T47D (cell line): ENCODE data around the gene SLC9A5.

Source experiments
- DNase-seq, 2 experiments: peaks; one replicate each; pipeline versions ENCODE4 v3.0.0 to v3.0.0-alpha.2; 2011 to 2012; ENCODE audit warnings: low read depth in 1 of 2, low spot score in 1 of 2
- JUND ChIP-seq: IDR thresholded peaks from 2 replicates; pipeline ENCODE4 v1.6.1; 2012; ENCODE audit warnings: low read depth
- in situ Hi-C: cut with HindIII; loops from 2 replicates; pipeline ENCODE4 v1.10.0; 2016; ENCODE audit warnings: low sequenced_read_pairs, low pct_unique_long_range_greater_than_20kb

Gene SLC9A5

DNA sequence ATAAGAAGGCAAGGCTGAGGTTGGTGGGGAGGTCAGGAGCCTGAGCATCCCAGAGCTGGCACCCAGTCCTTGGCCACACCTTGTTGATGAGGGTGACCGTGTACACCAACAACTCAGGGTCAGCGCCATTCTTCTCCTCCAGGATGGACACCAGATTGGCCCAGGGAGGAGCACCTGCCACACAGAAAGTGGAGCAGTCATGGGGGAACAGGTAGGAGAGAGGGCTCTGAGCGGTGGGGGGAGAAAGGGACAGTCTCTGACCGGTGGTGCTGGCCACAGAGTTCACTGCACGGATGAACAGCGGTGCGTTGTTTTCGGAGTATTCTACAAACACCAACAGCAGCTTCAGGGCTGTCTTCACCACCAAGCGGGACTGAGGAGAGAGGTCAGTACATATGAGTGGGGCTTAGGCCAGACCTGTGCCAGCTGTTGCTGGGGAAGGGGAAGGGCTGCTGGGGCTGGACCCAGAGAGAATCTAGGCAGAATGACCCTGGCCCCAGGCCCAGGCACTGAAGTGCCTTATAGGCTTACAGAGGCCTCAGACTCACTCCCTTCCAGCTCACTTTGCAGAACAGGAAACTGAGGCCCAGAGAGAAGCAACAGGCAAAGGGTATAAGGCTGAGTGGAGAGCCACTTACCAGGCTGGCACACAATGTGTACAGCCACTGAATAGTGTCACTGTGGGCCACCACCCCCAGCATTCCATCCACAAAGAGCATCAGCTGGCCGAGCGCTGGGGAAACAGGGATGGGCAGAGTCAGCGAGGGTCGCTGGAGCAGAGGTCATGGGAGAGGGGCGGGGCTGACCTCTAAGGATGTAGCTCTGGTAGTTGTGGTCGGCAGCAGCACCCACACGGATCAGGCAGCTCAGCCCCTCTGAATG, 11.1 kb upstream of the SLC9A5 start:
- in situ Hi-C loops = no loop called here
- no peak for DNase-seq
- no peak for TF ChIP-seq JUND

DNA sequence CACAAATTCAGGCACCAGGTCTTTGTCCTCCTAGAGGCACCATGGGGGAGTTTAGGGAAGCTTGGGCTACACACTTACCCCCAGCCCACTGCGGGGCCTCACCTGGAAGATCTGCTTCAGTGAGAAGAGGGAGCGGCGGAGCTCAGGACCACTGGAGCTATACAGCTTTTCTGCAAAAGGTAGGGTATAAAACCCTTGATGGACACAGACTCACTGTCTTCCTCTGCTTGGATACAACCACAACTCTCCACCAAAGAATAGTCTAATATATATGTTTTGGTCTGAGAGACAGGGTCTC, 10.6 kb upstream of the SLC9A5 start:
- in situ Hi-C loops = no loop called here
- TF ChIP-seq JUND = no peak
- DNase-seq = no peak

DNA sequence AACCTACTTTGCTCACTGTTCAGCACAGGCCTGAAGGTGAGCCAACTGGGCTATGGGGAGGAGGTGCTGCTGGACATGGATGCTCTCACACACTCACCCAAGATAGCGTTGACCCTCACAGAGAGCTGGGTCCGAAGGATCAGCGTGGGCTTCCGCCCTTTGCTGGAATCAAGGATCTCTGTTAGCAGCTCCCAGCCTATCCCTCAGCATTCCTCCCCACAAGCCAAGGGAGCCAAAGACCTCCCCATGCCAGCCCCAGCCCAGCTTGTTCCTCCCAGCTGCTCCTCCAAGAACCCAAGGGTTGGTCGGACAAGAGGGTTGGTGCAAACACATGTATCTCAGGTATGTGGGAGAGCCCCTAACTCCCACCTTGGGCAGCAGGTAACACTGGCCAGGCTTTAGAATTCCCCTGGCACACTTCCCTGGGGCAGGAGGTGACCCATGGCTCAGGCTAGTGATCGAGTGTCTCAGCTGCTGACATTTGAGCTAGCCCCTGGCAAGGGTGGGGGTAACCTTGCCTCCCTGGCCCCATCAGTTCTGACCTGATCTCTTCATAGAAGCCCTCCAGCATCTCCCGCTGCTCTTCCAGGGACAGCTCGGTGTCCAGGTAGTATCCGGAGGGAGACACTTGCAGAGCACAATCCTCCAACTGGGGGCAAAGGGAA, 9.8 kb upstream of the SLC9A5 start:
- no peak for TF ChIP-seq JUND
- in situ Hi-C loops = no loop called here
- no peak for DNase-seq

DNA sequence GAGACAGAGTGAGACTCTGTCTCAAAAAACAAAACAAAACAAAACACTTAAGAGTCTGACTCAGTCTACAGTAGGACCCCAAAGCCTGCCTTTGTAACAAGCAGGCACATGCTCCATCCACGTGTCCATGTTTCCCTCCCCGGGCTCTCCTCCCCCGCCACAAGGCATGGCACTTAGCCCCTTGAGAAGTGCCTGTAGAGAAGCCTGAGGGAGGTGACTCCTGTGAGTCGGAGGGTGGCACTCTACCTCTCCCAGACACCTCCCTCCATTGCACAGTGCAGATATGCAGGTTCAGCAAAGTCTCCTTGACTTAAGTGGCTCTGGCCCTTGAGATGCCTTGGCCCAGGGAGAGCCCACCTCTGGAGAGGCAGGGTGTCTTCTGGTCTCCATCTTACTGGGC, 8.3 kb upstream of the SLC9A5 start:
- TF ChIP-seq JUND = no peak
- in situ Hi-C loops = no loop called here
- DNase-seq = no peak

DNA sequence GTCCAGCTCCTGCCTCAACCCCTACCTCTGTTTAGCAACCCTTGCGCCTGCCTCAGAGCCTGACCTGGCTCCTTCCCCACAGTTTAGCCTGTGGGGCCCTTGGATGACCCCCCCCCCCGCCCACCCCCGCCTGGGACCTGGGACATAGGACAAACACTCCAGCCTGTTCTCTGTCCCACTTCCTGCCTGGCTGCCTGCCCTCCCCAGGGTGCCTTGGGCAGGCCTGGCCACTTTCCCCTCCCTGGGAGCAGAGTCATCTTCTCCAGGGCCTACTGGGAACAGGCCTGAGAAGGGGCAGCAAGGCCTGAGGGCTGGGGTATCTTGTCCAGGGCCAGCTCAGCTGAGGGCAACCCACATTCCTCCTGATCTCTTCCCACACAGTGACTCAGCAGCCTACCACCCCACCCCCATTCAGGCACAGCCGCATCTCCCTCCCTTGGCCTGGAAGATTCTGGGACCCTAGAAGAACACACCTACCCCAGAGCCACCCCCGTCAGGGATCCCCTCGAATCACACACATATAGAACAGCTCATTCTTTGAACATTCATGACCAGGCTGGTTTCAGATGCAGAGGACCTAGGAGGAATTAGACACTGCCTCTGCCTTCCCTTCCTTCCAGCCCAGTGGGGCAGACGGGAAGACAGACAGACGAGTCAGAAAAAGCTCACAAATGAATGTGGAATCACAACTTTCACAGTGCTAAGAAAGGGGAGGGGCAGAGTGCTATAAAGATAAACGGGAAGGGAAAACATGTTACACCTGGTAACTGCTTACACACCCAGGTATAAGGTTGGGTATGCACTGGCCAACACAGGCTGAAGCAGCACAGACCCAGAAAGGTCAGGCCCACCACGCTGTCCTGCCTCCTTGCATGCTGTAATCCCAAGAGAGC, 7.5 kb upstream of the SLC9A5 start:
- TF ChIP-seq JUND = no peak
- in situ Hi-C loops = no loop called here
- DNase-seq = peak; percentile 58 to 83

DNA sequence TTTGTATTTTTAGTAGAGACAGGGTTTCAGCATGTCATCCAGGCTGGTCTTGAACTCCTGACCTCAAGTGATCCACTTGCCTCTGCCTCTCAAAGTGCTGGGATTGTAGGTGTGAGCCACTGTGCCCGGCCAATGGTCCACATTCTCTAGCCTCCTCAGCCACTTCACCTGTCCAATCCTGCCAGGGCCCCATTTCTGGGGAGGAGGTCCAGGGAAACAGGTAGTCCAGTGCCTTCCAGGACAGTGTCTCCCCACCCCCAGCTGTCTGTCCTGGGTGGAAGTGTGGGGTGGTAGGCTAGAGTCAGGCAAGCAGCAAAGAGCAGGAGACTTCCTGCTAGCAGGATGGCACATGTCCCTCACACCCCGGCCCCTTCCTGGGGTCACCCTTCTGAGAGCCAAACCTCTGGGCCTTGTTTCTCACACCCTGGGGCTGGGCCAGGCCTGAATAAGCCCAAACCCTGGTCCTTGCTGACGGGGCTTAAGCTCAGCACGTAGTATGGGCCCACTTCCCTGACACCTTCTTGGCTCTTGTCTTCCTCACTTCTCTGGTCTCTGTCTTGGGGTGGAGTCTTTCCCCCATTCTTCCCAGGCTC, 6.5 kb upstream of the SLC9A5 start:
- in situ Hi-C loops = no loop called here
- no peak for DNase-seq
- TF ChIP-seq JUND = no peak

DNA sequence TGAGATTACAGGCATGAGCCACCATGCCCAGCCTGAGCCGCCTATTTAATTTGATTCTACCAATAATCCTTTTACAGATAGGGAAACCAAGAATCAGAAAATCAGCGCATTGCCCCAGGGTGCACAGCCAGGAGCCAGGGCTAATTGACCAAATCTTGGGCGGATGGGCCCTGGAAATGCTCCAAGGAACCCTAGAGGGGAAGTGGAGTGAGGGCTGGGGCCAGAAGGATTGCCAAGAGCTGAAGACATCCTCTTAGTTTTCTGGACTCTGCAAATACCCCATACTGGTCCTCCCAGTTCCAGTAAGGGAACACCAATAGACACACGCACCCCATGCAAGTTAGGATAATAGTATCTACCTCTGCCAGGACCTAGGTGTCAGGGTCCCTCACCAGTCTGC, 5.3 kb upstream of the SLC9A5 start:
- peak in 1 of 2 experiments; percentile 81 for DNase-seq
- in situ Hi-C loops = no loop called here

DNA sequence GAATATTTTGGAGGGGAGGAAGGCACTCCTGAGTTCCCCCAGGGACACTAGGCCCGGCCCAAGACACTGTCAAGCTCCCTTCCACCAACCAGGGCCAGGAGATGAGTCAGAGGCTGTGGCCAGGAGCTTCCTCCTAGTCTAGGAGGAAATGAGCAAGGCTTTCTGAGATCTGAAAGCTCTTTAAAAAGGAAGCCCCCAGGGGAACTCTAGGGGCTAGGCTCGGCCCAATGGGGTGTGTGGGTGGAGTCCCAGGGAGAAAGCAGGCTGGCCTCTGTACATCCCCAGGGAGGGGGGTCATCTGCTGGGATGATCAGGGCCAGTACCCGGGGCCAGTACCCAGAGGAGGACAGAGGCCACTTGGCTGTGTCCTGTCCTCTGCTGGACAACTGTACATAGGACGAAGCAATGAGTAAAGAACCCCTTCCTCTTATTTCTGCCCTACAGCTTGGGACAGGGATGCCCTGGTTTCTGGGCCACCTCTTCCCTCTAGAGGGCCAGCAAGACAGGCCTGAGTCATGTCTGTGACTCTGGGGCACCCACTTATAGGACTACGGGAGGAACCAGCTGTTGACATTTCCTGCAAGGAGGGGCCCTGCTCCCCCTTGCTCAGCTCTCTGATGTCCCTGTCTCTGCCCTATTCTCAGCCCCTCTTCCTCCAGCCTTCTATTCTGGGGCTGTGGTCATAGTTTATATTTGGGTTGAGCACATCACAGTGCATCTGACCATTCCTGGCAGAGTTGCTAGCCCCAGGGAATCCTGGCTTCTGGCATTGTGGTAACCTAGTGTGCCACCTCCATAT, 4.2 kb upstream of the SLC9A5 start:
- in situ Hi-C loops = no loop called here
- DNase-seq = peak in 1 of 2 experiments; percentile 81
- TF ChIP-seq JUND = no peak

More for the DNA sequence above, 5.3 kb upstream of the SLC9A5 start:
- TF ChIP-seq JUND = no peak

DNA sequence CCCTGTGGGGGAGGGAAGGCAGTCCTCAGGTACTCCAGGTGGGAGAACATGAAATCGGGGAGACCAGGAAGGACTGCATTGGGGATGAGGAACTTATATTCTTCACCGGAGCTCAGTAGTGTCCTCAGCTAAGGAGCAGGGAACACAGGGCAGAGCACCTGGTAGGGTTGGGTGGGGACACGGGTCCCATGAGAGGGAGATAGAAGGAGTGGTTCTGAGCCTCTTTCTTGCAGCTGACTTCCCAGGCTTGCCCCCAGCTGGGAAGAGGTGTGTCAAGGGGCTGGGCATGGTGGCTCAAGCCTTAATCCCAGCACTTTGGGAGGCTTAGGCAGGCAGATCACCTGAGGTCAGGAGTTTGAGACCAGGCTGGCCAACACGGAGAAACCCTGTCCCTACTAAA, 3.6 kb upstream of the SLC9A5 start:
- in situ Hi-C loops = no loop called here
- no peak for DNase-seq
- no peak for TF ChIP-seq JUND

DNA sequence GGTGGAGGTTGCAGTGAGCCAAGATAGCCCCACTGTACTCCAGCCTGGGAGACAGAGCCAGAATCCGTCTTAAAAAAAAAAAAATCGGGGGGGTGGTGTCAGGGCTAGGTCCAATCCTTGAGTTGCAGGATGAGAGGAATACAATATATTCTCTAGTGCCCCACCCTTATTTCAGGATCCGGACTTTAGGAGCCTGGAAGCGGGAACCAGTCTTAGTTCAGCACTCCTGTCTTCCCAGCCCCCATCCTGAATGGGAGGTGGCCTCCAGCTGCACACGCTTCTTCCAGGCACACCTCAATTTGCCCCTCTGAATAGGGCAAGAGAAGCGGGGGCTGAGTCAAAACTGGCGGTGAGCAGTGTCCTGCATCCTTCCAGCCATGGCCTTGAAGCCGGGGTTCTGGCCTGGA, 3.1 kb upstream of the SLC9A5 start:
- TF ChIP-seq JUND = no peak
- in situ Hi-C loops = no loop called here
- DNase-seq = no peak

DNA sequence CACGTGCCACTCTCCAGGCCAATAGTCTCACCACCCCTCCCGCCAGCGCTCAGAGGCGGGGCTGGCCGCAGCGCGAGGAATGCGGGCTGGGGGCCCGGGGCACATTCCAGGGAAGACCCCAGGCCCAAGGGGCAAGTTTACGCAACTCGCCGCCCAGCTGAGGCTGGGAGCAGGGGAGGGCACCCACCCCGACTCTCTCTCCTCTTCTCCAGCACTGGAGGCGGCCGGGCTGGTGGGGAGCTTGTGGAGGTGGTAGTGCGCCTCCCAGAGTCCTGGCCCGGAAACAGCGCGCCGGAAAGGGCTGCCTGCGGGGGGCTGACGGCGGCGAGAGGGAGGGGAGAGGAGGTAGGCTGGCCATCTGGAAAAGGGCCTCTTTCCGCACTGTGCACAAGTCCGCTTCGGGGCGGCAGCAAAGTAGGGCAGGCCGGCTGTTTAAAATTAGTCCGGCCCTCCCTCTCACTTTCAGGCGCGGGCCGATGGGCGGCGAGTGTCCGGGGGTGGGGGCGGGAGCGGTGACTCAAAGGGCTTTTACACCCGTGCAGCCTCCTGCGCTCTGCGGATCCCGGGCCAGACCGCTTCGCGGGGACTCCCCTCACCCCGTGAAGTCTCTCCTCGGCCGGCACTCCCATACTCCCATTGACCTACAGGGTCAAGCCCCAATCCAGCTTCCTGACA, 2.6 kb upstream of the SLC9A5 start:
- TF ChIP-seq JUND = no peak

More for the DNA sequence above, 2.6 kb upstream of the SLC9A5 start:
- peak in 1 of 2 experiments; percentile 88 for DNase-seq
- in situ Hi-C loops = no loop called here
